ENCODE data around the gene ENTPD3. TPM values are rescaled to one million over a fixed set of nuclear protein-coding genes. Genes with fewer than 3 reads are reported as not detected.

The ENTPD3 gene
- not detected for total RNA-seq

GRCh38 chr3:40387001-40387894 is at the start of gene ENTPD3:
Gene ENTPD3 (plus strand): TSS chr3:40387184. CDS start chr3:40388058, 874 bp downstream.
- H3K4me1 Mint-ChIP-seq, result peaks cover 13% of the 10 kb centered on the region
- CTCF ChIA-PET, result no interaction called here
- H3K9me3 Mint-ChIP-seq, result no peaks in the 10 kb centered on the region
- peak; percentile 28 for DNase-seq
- peaks cover 1% of the 10 kb centered on the region for H3K36me3 Mint-ChIP-seq (ENCODE audit: low read depth)
- H3K4me3 Mint-ChIP-seq, result peak within 1 kb of the TSS; percentile 67
- POLR2A ChIA-PET, result no interaction called here
- peaks cover 25% of the 10 kb centered on the region for H3K27me3 Mint-ChIP-seq
- H3K27ac Mint-ChIP-seq, result no peak within 1 kb of the TSS

GRCh38 chr3:40339871-40340270 is 47.1 kb upstream of the ENTPD3 start:
- Mint-ChIP-seq H3K36me3 (ENCODE audit: low read depth) (no peaks in the 10 kb centered on the region), H3K9me3 (no peaks in the 10 kb centered on the region), H3K4me1 (peaks cover 12% of the 10 kb centered on the region), H3K27me3 (no peaks in the 10 kb centered on the region), H3K4me3 (no peak overlapping the region), H3K27ac (no peak overlapping the region)
- no peak for DNase-seq
- CTCF ChIA-PET, result interaction anchor here (1.3 kb wide), 1 partner anchor 166 kb away, joined by 3 read pairs; the partner anchor contains the start of gene ZNF620
- POLR2A ChIA-PET, result no interaction called here

GRCh38 chr3:40340541-40341170 is 46.3 kb upstream of the ENTPD3 start:
- POLR2A ChIA-PET, result no interaction called here

GRCh38 chr3:40341671-40342070 is 45.3 kb upstream of the ENTPD3 start:
- POLR2A ChIA-PET, result no interaction called here
- no peaks in the 10 kb centered on the region for H3K27me3 Mint-ChIP-seq
- DNase-seq, result no peak
- no peak overlapping the region for H3K27ac Mint-ChIP-seq
- no peaks in the 10 kb centered on the region for H3K9me3 Mint-ChIP-seq
- H3K4me1 Mint-ChIP-seq, result peaks cover 9% of the 10 kb centered on the region
- no peak overlapping the region for H3K4me3 Mint-ChIP-seq
- no peaks in the 10 kb centered on the region for H3K36me3 Mint-ChIP-seq (ENCODE audit: low read depth)
- CTCF ChIA-PET, result no interaction called here

More at GRCh38 chr3:40340541-40341170, 46.3 kb upstream of the ENTPD3 start:
- Mint-ChIP-seq H3K4me3 (no peak overlapping the region), H3K27me3 (no peaks in the 10 kb centered on the region), H3K9me3 (no peaks in the 10 kb centered on the region), H3K36me3 (ENCODE audit: low read depth) (no peaks in the 10 kb centered on the region), H3K4me1 (peaks cover 12% of the 10 kb centered on the region), H3K27ac (no peak overlapping the region)
- CTCF ChIA-PET, result interaction anchor here (0.8 to 1.3 kb wide), 2 partner anchors 25 to 166 kb away, joined by 3 to 4 read pairs; partner anchors contain the start of gene ZNF620
- DNase-seq, result no peak

GRCh38 chr3:40350529-40350928 is 36.5 kb upstream of the ENTPD3 start:
- Mint-ChIP-seq H3K4me3 (no peak overlapping the region), H3K4me1 (no peaks in the 10 kb centered on the region), H3K36me3 (ENCODE audit: low read depth) (no peaks in the 10 kb centered on the region), H3K27ac (no peak overlapping the region), H3K27me3 (peaks cover 7% of the 10 kb centered on the region), H3K9me3 (peaks cover 14% of the 10 kb centered on the region)
- CTCF ChIA-PET, result no interaction called here
- no peak for DNase-seq
- POLR2A ChIA-PET, result no interaction called here

- H3K27me3 Mint-ChIP-seq, result peaks cover 16% of the 10 kb centered on the region
- ChIA-PET CTCF (interaction anchor here (0.6 kb wide), 1 partner anchor 21 kb away, joined by 3 read pairs; no protein-coding TSS in a partner anchor), POLR2A (no interaction called here)
- no peak overlapping the region for H3K4me3 Mint-ChIP-seq
- H3K36me3 Mint-ChIP-seq (ENCODE audit: low read depth), result no peaks in the 10 kb centered on the region
- H3K4me1 Mint-ChIP-seq, result no peaks in the 10 kb centered on the region
- no peak for DNase-seq
- no peak overlapping the region for H3K27ac Mint-ChIP-seq
- peaks cover 12% of the 10 kb centered on the region for H3K9me3 Mint-ChIP-seq
Measured at GRCh38 chr3:40355410-40355809, 31.6 kb upstream of the ENTPD3 start.

- no peaks in the 10 kb centered on the region for H3K4me1 Mint-ChIP-seq
- peaks cover 18% of the 10 kb centered on the region for H3K27me3 Mint-ChIP-seq
- no peak overlapping the region for H3K27ac Mint-ChIP-seq
- no peaks in the 10 kb centered on the region for H3K36me3 Mint-ChIP-seq (ENCODE audit: low read depth)
- CTCF ChIA-PET, result no interaction called here
- DNase-seq, result no peak
- peaks cover 2% of the 10 kb centered on the region for H3K9me3 Mint-ChIP-seq
- POLR2A ChIA-PET, result no interaction called here
- no peak overlapping the region for H3K4me3 Mint-ChIP-seq
Measured at GRCh38 chr3:40358454-40358853, 28.5 kb upstream of the ENTPD3 start.

- CTCF ChIA-PET, result no interaction called here
- no peak overlapping the region for H3K27ac Mint-ChIP-seq
- DNase-seq, result no peak
Measured at GRCh38 chr3:40363674-40364073, 23.3 kb upstream of the ENTPD3 start.

GRCh38 chr3:40366203-40367162 is 20.5 kb upstream of the ENTPD3 start:
- H3K27me3 Mint-ChIP-seq, result peaks cover 32% of the 10 kb centered on the region
- H3K27ac Mint-ChIP-seq, result no peak overlapping the region

More at GRCh38 chr3:40363674-40364073, 23.3 kb upstream of the ENTPD3 start:
- Mint-ChIP-seq H3K36me3 (ENCODE audit: low read depth) (no peaks in the 10 kb centered on the region), H3K4me1 (no peaks in the 10 kb centered on the region), H3K9me3 (no peaks in the 10 kb centered on the region), H3K4me3 (no peak overlapping the region), H3K27me3 (peaks cover 17% of the 10 kb centered on the region)
- POLR2A ChIA-PET, result no interaction called here

GRCh38 chr3:40369716-40370115 is 17.3 kb upstream of the ENTPD3 start:
- H3K27me3 Mint-ChIP-seq, result peaks cover 21% of the 10 kb centered on the region
- no peak overlapping the region for H3K4me3 Mint-ChIP-seq
- no peaks in the 10 kb centered on the region for H3K36me3 Mint-ChIP-seq (ENCODE audit: low read depth)
- no peak overlapping the region for H3K27ac Mint-ChIP-seq
- no peaks in the 10 kb centered on the region for H3K4me1 Mint-ChIP-seq
- ChIA-PET POLR2A (no interaction called here), CTCF (interaction anchor here (0.6 kb wide), 1 partner anchor 1575 kb away, joined by 3 read pairs; no protein-coding TSS in a partner anchor)
- H3K9me3 Mint-ChIP-seq, result no peaks in the 10 kb centered on the region
- no peak for DNase-seq

More at GRCh38 chr3:40366203-40367162, 20.5 kb upstream of the ENTPD3 start:
- ChIA-PET CTCF (no interaction called here), POLR2A (no interaction called here)
- no peak for DNase-seq
- Mint-ChIP-seq H3K9me3 (no peaks in the 10 kb centered on the region), H3K36me3 (ENCODE audit: low read depth) (no peaks in the 10 kb centered on the region), H3K4me3 (no peak overlapping the region), H3K4me1 (no peaks in the 10 kb centered on the region)

GRCh38 chr3:40377822-40378221 is 9.2 kb upstream of the ENTPD3 start:
- Mint-ChIP-seq H3K36me3 (ENCODE audit: low read depth) (peaks cover 2% of the 10 kb centered on the region), H3K27ac (no peak overlapping the region), H3K4me3 (no peak overlapping the region), H3K4me1 (peaks cover 15% of the 10 kb centered on the region), H3K9me3 (peaks cover 11% of the 10 kb centered on the region), H3K27me3 (peaks cover 10% of the 10 kb centered on the region)
- DNase-seq, result no peak
- ChIA-PET CTCF (no interaction called here), POLR2A (no interaction called here)

GRCh38 chr3:40379674-40380306 is 7.2 kb upstream of the ENTPD3 start:
- Mint-ChIP-seq H3K4me3 (no peak overlapping the region), H3K4me1 (peaks cover 15% of the 10 kb centered on the region), H3K36me3 (ENCODE audit: low read depth) (peaks cover 2% of the 10 kb centered on the region), H3K9me3 (peaks cover 11% of the 10 kb centered on the region), H3K27ac (no peak overlapping the region), H3K27me3 (peaks cover 10% of the 10 kb centered on the region)
- ChIA-PET POLR2A (no interaction called here), CTCF (interaction anchor here (0.5 kb wide), 1 partner anchor 31 kb away, joined by 3 read pairs; no protein-coding TSS in a partner anchor)
- no peak for DNase-seq
